ENCODE results near the gene IQSEC1. TPM values are rescaled to one million over a fixed set of nuclear protein-coding genes. Genes with fewer than 3 reads are reported as not detected.

Gene IQSEC1
- total and polyA plus RNA-seq, 2 experiments from 2014 or later: 8.0 to 51.9 TPM

GRCh38 chr3:13109516-13109915 lies 36.3 kb upstream of the IQSEC1 start (continued):
- no peak for TF ChIP-seq ETS1 (IDR thresholded peaks at IDR 0.05)

- no peaks in the 10 kb centered on the region for H4K20me1 ChIP-seq (replicated peaks; ENCODE audit: insufficient read depth)
- no peak overlapping the region for H3K27ac ChIP-seq (ENCODE audit: low read depth)
- H2AFZ ChIP-seq: no peak overlapping the region
- Mint-ChIP-seq H3K4me1 (peaks cover 9% of the 10 kb centered on the region), H3K27me3 (ENCODE audit: insufficient read depth, low read depth, poor library complexity) (peaks cover 10% of the 10 kb centered on the region), H3K36me3 (ENCODE audit: low read depth) (no peaks in the 10 kb centered on the region), H3K9me3 (no peaks in the 10 kb centered on the region; the same call in 2 of the 3 replicates), H3K4me3 (no peak overlapping the region), H3K27ac (no peak overlapping the region)
- DNase-seq (ENCODE audit: low spot score) (no peak), ATAC-seq (no peak)
- no peaks in the 10 kb centered on the region for H3K4me1 ChIP-seq (ENCODE audit: insufficient read depth)
- H3K4me3 ChIP-seq: no peak overlapping the region
- H3K79me2 ChIP-seq (replicated peaks; ENCODE audit: insufficient read depth): no peaks in the 10 kb centered on the region
- H3K27me3 ChIP-seq (ENCODE audit: insufficient read depth): no peaks in the 10 kb centered on the region
- H3K36me3 ChIP-seq (ENCODE audit: insufficient read depth): no peaks in the 10 kb centered on the region
- H3F3A ChIP-seq (replicated peaks; ENCODE audit: low read depth): no peaks in the 10 kb centered on the region
- H3K9me2 ChIP-seq (ENCODE audit: insufficient read depth): no peaks in the 10 kb centered on the region
- TF ChIP-seq ETS1 (IDR thresholded peaks at IDR 0.05) (no peak), JUNB (IDR thresholded peaks at IDR 0.05; ENCODE audit: unreplicated experiment) (no peak), EZH2 (IDR thresholded peaks at IDR 0.05; ENCODE audit: low read depth, unreplicated experiment) (no peak), ZNF462 (CRISPR knock-in tag; IDR thresholded peaks at IDR 0.05) (no peak), EZH2phosphoT487 (IDR thresholded peaks at IDR 0.05; ENCODE audit: unreplicated experiment) (no peak), CTCF (conservative IDR thresholded peaks at IDR 0.05; ENCODE audit: low read depth in 2 of 2) (no peak), CREB1 (CRISPR knock-in tag; IDR thresholded peaks at IDR 0.05; ENCODE audit: low read depth) (no peak), ZNF331 (CRISPR knock-in tag; IDR thresholded peaks at IDR 0.05; ENCODE audit: low read depth) (no peak), REST (IDR thresholded peaks at IDR 0.05; ENCODE audit: unreplicated experiment) (no peak), ZNF114 (CRISPR knock-in tag; IDR thresholded peaks at IDR 0.05) (no peak)
- no peak overlapping the region for H3K4me2 ChIP-seq
These were observed 35.6 kb upstream of the IQSEC1 start for GRCh38 chr3:13108861-13109260.
